GM13976 (cell line): Measurements from ENCODE around the gene ZNF436.
"Not testable (repeated sequence)": the region's sequence is repeated elsewhere in the genome, so short reads cannot be mapped to it uniquely, and the experiment has no call there.

ENCODE experiments used
- DNase-seq: peaks from one replicate; pipeline ENCODE4 v3.0.0; 2012; ENCODE audit warnings: low spot score
- in situ Hi-C: fragments of 300-500 bp; cut with MboI; formaldehyde crosslinking; loops from one replicate; pipeline ENCODE4 v1.12.0; 2022; ENCODE audit warnings: low sequenced_read_pairs, mixed read lengths, inconsistent platforms; ENCODE audit not compliant: unreplicated experiment
- TF ChIP-seq, protein P1 (sequence below): IDR thresholded peaks from 2 replicates; pipeline ENCODE4 v1.5.1; 2012; ENCODE audit warnings: borderline replicate concordance, mild to moderate bottlenecking; ENCODE audit not compliant: insufficient read depth; ENCODE audit errors: extremely low read depth, missing control alignments, control extremely low read depth

Gene ZNF436

DNA sequence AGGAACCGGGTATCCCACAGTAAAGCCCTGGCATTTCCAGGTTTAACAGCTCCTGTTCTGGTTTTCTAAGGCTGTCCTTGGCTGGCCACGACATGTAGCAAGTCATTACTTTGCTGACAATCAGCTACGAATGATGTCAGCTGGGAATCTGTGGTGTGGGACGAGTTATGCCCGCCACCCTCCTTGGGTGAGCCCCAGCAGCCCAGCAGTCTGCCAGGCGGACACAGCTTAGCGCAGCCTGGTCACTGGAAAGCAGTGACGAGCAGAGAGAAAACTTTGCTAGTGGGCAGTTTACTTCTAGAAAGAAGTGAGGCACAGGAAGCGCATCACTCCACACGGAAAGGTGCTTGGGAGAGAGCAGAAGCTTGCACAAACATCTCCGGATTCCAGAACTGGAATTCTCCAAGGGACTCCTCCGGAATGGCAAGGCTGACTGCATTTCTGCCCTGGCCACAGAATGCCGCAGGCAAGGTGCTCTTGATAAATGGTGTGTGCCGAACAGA is 15.5 kb upstream of the ZNF436 start:
- in situ Hi-C loops: no loop called here
- no peak for DNase-seq
- TF ChIP-seq, protein P1, sequence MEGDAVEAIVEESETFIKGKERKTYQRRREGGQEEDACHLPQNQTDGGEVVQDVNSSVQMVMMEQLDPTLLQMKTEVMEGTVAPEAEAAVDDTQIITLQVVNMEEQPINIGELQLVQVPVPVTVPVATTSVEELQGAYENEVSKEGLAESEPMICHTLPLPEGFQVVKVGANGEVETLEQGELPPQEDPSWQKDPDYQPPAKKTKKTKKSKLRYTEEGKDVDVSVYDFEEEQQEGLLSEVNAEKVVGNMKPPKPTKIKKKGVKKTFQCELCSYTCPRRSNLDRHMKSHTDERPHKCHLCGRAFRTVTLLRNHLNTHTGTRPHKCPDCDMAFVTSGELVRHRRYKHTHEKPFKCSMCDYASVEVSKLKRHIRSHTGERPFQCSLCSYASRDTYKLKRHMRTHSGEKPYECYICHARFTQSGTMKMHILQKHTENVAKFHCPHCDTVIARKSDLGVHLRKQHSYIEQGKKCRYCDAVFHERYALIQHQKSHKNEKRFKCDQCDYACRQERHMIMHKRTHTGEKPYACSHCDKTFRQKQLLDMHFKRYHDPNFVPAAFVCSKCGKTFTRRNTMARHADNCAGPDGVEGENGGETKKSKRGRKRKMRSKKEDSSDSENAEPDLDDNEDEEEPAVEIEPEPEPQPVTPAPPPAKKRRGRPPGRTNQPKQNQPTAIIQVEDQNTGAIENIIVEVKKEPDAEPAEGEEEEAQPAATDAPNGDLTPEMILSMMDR: no peak

DNA sequence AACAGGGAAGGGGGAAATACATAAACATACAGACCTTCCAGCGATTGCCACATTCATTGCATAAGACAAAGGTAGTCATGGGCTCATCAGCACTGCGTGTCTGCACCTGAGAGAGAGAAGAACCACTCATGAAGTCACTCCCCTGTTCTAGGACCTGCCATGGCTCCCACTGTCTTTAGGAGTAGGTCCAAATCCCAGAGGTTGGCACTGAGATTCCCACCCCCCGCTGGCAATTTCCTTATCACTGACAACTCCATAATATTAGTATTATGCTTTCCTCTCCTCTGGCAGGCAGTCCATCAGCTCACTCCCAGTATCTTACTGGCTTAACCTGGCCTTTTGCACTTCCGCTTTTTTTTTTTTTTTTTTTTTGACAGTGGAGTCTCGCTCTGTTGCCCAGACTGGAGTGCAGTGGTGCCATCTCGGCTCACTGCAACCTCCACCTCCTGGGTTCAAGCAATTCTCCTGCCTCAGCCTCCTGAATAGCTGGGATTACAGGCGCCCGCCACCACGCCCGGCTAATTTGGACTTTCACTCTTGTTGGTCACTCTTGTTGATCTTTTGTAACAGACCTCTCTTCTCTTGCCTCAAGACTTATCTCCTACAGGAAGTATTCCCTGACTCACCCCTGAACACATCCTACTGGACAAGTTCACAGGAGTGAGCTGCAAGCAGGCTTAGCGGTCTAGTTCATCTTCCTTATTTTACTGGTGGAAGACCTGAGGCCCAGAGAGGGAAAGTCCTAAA is 14.8 kb upstream of the ZNF436 start:
- in situ Hi-C loops: no loop called here
- no peak for DNase-seq
- TF ChIP-seq, protein P1: no peak

DNA sequence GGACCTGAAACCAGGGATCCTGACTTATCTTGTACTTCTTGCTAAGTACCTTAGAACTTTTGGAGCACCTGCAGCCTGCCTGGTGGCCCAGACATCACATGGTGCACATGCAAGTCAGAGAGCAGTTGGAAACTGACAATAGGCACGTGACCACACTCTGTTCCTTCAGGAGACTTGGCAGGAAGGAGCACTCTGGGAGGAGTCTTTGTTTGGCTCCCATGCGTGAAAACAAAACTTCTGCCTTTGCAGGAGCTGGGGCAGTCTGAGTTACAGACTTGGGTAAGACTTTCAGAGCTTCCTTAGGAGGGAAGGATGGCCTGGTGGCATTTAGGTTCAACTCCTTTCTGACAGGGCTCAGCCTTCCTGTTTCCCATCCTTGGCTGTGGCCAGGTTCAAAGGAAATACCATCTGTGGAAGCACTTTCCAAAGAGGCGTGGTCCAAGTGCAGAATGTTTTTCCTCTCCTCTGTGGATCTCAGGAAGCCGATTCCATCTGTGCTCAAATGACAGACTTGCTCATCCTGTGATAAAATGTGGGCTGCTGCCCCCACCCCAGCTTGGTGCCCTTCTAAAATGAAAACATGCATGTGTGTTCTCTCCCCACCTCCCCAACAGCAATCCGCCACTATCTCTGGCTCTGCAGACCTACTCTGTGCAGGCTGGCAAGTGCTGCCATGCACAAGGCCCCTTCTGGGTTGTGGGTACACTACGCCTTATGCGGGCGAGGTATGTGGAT is 14.1 kb upstream of the ZNF436 start:
- TF ChIP-seq, protein P1: no peak
- in situ Hi-C loops: no loop called here
- no peak for DNase-seq

DNA sequence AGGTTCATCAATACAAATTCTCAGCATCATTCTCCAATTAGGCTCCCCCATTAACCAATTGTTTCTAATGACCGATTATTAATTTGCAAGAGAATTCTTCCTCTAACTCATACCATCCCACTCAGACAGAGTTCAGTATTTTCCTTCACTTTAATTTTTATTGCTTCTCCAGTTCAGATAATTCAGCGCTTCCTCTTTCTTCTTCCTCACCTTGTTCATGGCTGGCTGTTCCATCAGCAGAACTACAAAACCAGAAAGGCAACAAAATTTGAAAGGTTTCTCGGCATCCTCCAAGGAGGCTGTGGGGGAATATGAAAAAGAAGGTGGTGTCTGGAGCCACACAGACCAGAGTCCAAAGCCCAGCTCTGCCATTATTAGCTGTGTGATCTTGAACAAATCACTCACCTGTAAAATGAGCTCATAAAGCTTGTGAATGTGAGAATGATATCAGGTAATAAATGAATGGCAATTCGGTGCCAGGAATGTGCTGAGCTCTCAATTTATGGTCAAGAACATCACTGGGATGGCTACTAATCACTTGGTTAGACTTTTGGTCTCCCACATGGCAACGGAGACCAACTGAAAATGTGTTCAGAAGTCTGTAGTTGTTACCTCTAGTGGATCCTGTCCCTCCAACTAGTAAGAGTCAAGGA is 11.7 kb upstream of the ZNF436 start:
- no peak for DNase-seq
- in situ Hi-C loops: no loop called here
- TF ChIP-seq, protein P1: no peak

DNA sequence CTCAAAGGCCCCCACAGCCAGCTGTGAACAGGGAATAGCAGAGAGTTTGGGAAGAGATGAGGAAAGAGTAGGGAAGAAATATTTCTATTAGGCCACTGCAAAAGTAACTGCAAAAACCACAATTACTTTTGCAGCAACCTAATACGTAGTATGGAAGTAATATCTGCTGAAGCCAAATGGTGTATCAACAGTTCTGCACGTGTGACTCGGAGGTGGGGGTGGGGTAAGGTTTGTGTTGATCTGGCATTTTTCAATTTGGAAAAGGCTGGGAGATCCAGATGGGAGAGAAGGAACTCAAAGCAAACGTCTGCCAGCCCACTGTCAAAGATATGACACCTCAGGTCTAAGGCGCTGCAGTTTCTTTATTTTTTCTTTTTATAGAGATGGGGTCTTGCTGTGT is 11.1 kb upstream of the ZNF436 start:
- DNase-seq: no peak
- TF ChIP-seq, protein P1: no peak

DNA sequence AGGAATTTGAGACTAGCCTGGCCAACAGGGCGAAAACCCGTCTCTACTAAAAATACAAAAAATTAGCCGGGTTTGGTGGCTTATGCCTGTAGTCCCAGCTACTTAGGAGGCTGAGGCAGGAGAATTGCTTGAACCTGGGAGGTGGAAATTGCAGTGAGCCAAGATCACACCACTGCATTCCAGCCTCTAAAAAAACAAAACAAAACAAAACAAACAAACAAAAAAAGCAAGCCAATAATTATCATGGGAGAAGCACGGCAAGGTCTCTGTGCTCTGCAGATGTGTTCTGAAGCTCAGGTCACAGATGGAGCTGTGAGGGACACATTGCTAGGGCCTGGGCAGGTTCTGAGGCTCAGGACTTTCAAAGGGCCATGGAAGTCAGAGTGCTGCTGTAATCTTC is 10.6 kb upstream of the ZNF436 start:
- DNase-seq, in situ Hi-C loops: not testable (repeated sequence)

More for the DNA sequence above, 11.1 kb upstream of the ZNF436 start:
- in situ Hi-C loops: no loop called here
